MCF 10A (cell line): ENCODE measurements around the gene CASK. TPM values are rescaled to one million over a fixed set of nuclear protein-coding genes. Genes with fewer than 3 reads are reported as not detected.
"Not testable (repeated sequence)": the region's sequence is repeated elsewhere in the genome, so short reads cannot be mapped to it uniquely, and the experiment has no call there.

Source experiments
- BruUV-seq: library from RNA; stranded (reverse); fragments of 400-500 nt; replicated peaks from 2 replicates; lab custom pipeline; 2021; lab: Mats Ljungman, UMichigan
- CTCF ChIA-PET: fragments of 300-600 bp; sonication (Branson Sonifier 250); formaldehyde crosslinking; extraction: SDS; loops from one replicate; lab custom pipeline; 2021; ENCODE audit warnings: antibody characterized with exemption, inconsistent platforms; lab: Yijun Ruan, JAX
- POLR2A ChIA-PET: fragments of 300-600, 350-650 bp; sonication (Branson Sonifier 250); formaldehyde crosslinking; extraction: SDS; loops from one replicate; lab custom pipeline; 2020; ENCODE audit warnings: antibody characterized with exemption, inconsistent platforms; lab: Yijun Ruan, JAX
- DNase-seq: peaks from one replicate; pipeline ENCODE4 v3.0.0-alpha.2; 2018; ENCODE audit not compliant: unreplicated experiment
- H3K27ac Mint-ChIP-seq: one replicate; pipeline ENCODE4 v1.8.0; 2022; ENCODE audit warnings: mild to moderate bottlenecking, low read depth, mixed read lengths; ENCODE audit not compliant: unreplicated experiment
- H3K27me3 Mint-ChIP-seq: one replicate; pipeline ENCODE4 v1.8.0; 2022; ENCODE audit warnings: mixed read lengths; ENCODE audit not compliant: insufficient read depth, unreplicated experiment
- H3K36me3 Mint-ChIP-seq: one replicate; pipeline ENCODE4 v1.8.0; 2022; ENCODE audit warnings: mild to moderate bottlenecking, moderate library complexity, mixed read lengths; ENCODE audit not compliant: insufficient read depth, unreplicated experiment
- H3K4me1 Mint-ChIP-seq: one replicate; pipeline ENCODE4 v1.8.0; 2022; ENCODE audit warnings: mixed read lengths; ENCODE audit not compliant: insufficient read depth, unreplicated experiment
- H3K4me3 Mint-ChIP-seq: one replicate; pipeline ENCODE4 v1.8.0; 2022; ENCODE audit warnings: mild to moderate bottlenecking, moderate library complexity, mixed read lengths; ENCODE audit not compliant: unreplicated experiment
- H3K9me3 Mint-ChIP-seq: one replicate; pipeline ENCODE4 v1.8.0; 2022; ENCODE audit warnings: mixed read lengths; ENCODE audit not compliant: unreplicated experiment
- intact Hi-C: fragments of 100-400 bp; cut with micrococcal nuclease; formaldehyde crosslinking; loops from 2 replicates; pipeline ENCODE4 v1.14.1; 2022
- total RNA-seq: library from RNA; stranded (reverse); gene quantifications from 2 replicates; pipeline ENCODE4 v1.2.3, GENCODE V29; 2022
- TF ChIP-seq, protein P1 (sequence below): fragments of 200-600 bp; IDR thresholded peaks from one replicate; pipeline ENCODE4 v1.8.0; 2022; ENCODE audit warnings: antibody characterized with exemption, mild to moderate bottlenecking; ENCODE audit not compliant: unreplicated experiment

The CASK gene
- total RNA-seq, 1 experiment from 2014 or later, result 34.9 TPM

DNA sequence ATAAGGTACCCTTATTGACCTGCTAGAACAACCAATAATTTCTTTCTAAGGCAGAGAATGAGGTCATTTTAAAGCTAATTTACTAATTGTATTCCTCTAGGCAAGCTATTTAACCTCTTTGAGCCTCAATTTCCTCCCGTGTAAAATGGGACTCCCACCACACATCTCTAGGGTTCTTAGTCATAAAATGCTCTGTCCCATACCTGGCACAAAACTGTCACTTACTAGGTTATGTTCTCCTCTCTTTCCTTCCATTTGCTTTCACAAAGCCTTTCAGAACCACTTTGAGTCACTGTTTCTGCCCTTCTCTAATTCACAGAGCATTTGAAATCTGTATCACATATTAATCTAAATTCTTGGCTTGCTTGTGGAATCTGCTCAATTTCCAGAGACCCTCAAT lies 201.8 kb downstream of the CASK start:
- DNase-seq, result no peak
- no TSS peak for BruUV-seq
- intact Hi-C loops, result no loop called here
- H3K36me3 Mint-ChIP-seq, result peaks cover 12% of the 10 kb centered on the region
- H3K4me3 Mint-ChIP-seq, result no peak overlapping the region
- H3K4me1 Mint-ChIP-seq, result no peaks in the 10 kb centered on the region
- POLR2A ChIA-PET, result interaction anchor here (0.7 kb wide), 1 partner anchor 1410 kb away, joined by 3 read pairs; no protein-coding TSS in a partner anchor
- peaks cover 53% of the 10 kb centered on the region for H3K27me3 Mint-ChIP-seq
- H3K9me3 Mint-ChIP-seq, result no peaks in the 10 kb centered on the region
- no peak overlapping the region for H3K27ac Mint-ChIP-seq
- TF ChIP-seq, protein P1, sequence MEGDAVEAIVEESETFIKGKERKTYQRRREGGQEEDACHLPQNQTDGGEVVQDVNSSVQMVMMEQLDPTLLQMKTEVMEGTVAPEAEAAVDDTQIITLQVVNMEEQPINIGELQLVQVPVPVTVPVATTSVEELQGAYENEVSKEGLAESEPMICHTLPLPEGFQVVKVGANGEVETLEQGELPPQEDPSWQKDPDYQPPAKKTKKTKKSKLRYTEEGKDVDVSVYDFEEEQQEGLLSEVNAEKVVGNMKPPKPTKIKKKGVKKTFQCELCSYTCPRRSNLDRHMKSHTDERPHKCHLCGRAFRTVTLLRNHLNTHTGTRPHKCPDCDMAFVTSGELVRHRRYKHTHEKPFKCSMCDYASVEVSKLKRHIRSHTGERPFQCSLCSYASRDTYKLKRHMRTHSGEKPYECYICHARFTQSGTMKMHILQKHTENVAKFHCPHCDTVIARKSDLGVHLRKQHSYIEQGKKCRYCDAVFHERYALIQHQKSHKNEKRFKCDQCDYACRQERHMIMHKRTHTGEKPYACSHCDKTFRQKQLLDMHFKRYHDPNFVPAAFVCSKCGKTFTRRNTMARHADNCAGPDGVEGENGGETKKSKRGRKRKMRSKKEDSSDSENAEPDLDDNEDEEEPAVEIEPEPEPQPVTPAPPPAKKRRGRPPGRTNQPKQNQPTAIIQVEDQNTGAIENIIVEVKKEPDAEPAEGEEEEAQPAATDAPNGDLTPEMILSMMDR, result no peak
- CTCF ChIA-PET, result no interaction called here

- intact Hi-C loops, result no loop called here
- POLR2A ChIA-PET, result no interaction called here
- Mint-ChIP-seq H3K4me1 (no peaks in the 10 kb centered on the region), H3K4me3 (no peak overlapping the region), H3K27ac (no peak overlapping the region), H3K9me3 (no peaks in the 10 kb centered on the region), H3K36me3 (peaks cover 12% of the 10 kb centered on the region), H3K27me3 (peaks cover 57% of the 10 kb centered on the region)
- DNase-seq, result no peak
- TF ChIP-seq, protein P1, result no peak
- CTCF ChIA-PET, result no interaction called here
- no TSS peak for BruUV-seq
These were observed 203.1 kb downstream of the CASK start for GRCh38 chrX:41720125-41720779.

- CTCF ChIA-PET, intact Hi-C loops, H3K9me3 Mint-ChIP-seq, DNase-seq, BruUV-seq, H3K4me1 Mint-ChIP-seq, H3K27ac Mint-ChIP-seq, H3K4me3 Mint-ChIP-seq, POLR2A ChIA-PET: not testable (repeated sequence)
- Mint-ChIP-seq H3K36me3 (peaks cover 12% of the 10 kb centered on the region), H3K27me3 (peaks cover 60% of the 10 kb centered on the region)
These were observed 203.7 kb downstream of the CASK start for GRCh38 chrX:41719610-41720009.

GRCh38 chrX:41718481-41719235 lies 204.7 kb downstream of the CASK start:
- TF ChIP-seq, protein P1, result no peak
- POLR2A ChIA-PET, result no interaction called here
- Mint-ChIP-seq H3K4me1 (no peaks in the 10 kb centered on the region), H3K4me3 (no peak overlapping the region), H3K9me3 (no peaks in the 10 kb centered on the region), H3K36me3 (peaks cover 12% of the 10 kb centered on the region), H3K27me3 (peaks cover 69% of the 10 kb centered on the region), H3K27ac (no peak overlapping the region)
- intact Hi-C loops, result no loop called here
- CTCF ChIA-PET, result no interaction called here
- DNase-seq, result no peak
- BruUV-seq, result no TSS peak
